ENCODE measurements around the gene C1orf167.

The C1orf167 gene

GRCh38 chr1:11783556-11783955, 21.6 kb downstream of the C1orf167 start:
- TF ChIP-seq ZBTB7A (IDR thresholded peaks at IDR 0.05; ENCODE audit: low read depth): no peak
- no peak for TF ChIP-seq MAX (IDR thresholded peaks at IDR 0.05)
- no peak for TF ChIP-seq EGR1 (IDR thresholded peaks at IDR 0.05)
- TF ChIP-seq RAD21 (IDR thresholded peaks at IDR 0.05; ENCODE audit: low read depth): no peak
- TF ChIP-seq EP300 (IDR thresholded peaks at IDR 0.05; ENCODE audit: borderline replicate concordance): no peak
- no peak for TF ChIP-seq CEBPB (IDR thresholded peaks at IDR 0.05)
- TF ChIP-seq CREB1 (IDR thresholded peaks at IDR 0.05; ENCODE audit: low read depth): no peak
- no peak for TF ChIP-seq TCF12 (IDR thresholded peaks at IDR 0.05; ENCODE audit: low read depth)
- TF ChIP-seq YY1 (IDR thresholded peaks at IDR 0.05; ENCODE audit: low read depth): no peak
- no peak for TF ChIP-seq TEAD4 (IDR thresholded peaks at IDR 0.05)
- no peak for TF ChIP-seq REST (IDR thresholded peaks at IDR 0.05; ENCODE audit: low read depth)
- TF ChIP-seq FOXM1 (IDR thresholded peaks at IDR 0.05; ENCODE audit: borderline replicate concordance, low read depth): no peak
- TF ChIP-seq USF1 (IDR thresholded peaks at IDR 0.05): no peak
- no peak for TF ChIP-seq TAF1 (IDR thresholded peaks at IDR 0.05; ENCODE audit: low read depth)
- no peak for TF ChIP-seq NFIC (IDR thresholded peaks at IDR 0.05)

- TF ChIP-seq TCF12 (IDR thresholded peaks at IDR 0.05; ENCODE audit: low read depth): no peak
- no peak for TF ChIP-seq ZBTB7A (IDR thresholded peaks at IDR 0.05; ENCODE audit: low read depth)
- no peak for TF ChIP-seq TEAD4 (IDR thresholded peaks at IDR 0.05)
- no peak for TF ChIP-seq REST (IDR thresholded peaks at IDR 0.05; ENCODE audit: low read depth)
- no peak for TF ChIP-seq RAD21 (IDR thresholded peaks at IDR 0.05; ENCODE audit: low read depth)
- TF ChIP-seq FOXM1 (IDR thresholded peaks at IDR 0.05; ENCODE audit: borderline replicate concordance, low read depth): no peak
- TF ChIP-seq CREB1 (IDR thresholded peaks at IDR 0.05; ENCODE audit: low read depth): no peak
- TF ChIP-seq TAF1 (IDR thresholded peaks at IDR 0.05; ENCODE audit: low read depth): no peak
- TF ChIP-seq EGR1 (IDR thresholded peaks at IDR 0.05): no peak
- TF ChIP-seq YY1 (IDR thresholded peaks at IDR 0.05; ENCODE audit: low read depth): no peak
- no peak for TF ChIP-seq CEBPB (IDR thresholded peaks at IDR 0.05)
- TF ChIP-seq EP300 (IDR thresholded peaks at IDR 0.05; ENCODE audit: borderline replicate concordance): no peak
- no peak for TF ChIP-seq USF1 (IDR thresholded peaks at IDR 0.05)
Observed at GRCh38 chr1:11784256-11784992, 22.4 kb downstream of the C1orf167 start.

- TF ChIP-seq TCF12 (IDR thresholded peaks at IDR 0.05; ENCODE audit: low read depth) (no peak), ZBTB7A (IDR thresholded peaks at IDR 0.05; ENCODE audit: low read depth) (peak; percentile 62; the same call in 1 of the 2 replicates), TEAD4 (IDR thresholded peaks at IDR 0.05) (no peak), TAF1 (IDR thresholded peaks at IDR 0.05; ENCODE audit: low read depth) (no peak; the same call in 1 of the 2 replicates), MAX (IDR thresholded peaks at IDR 0.05) (0 out of 2 replicates have a peak, but pooled peaks have one; percentile 27), CEBPB (IDR thresholded peaks at IDR 0.05) (no peak), CREB1 (IDR thresholded peaks at IDR 0.05; ENCODE audit: low read depth) (no peak), RAD21 (IDR thresholded peaks at IDR 0.05; ENCODE audit: low read depth) (peak; percentile 61), EP300 (IDR thresholded peaks at IDR 0.05; ENCODE audit: borderline replicate concordance) (peak; percentile 23; the same call in 1 of the 2 replicates), USF1 (IDR thresholded peaks at IDR 0.05) (no peak)
Observed at GRCh38 chr1:11784993-11785769, 23.2 kb downstream of the C1orf167 start.

GRCh38 chr1:11786168-11786567, 24.2 kb downstream of the C1orf167 start:
- TF ChIP-seq REST (IDR thresholded peaks at IDR 0.05; ENCODE audit: low read depth) (no peak), ZBTB7A (IDR thresholded peaks at IDR 0.05; ENCODE audit: low read depth) (no peak), EGR1 (IDR thresholded peaks at IDR 0.05) (no peak), MAX (IDR thresholded peaks at IDR 0.05) (no peak), EP300 (IDR thresholded peaks at IDR 0.05; ENCODE audit: borderline replicate concordance) (no peak), CREB1 (IDR thresholded peaks at IDR 0.05; ENCODE audit: low read depth) (no peak)

All from Ishikawa (cell line).